SU-DHL-6 (cell line): Measurements from ENCODE around the gene TDO2.

Experiments
- EZH2phosphoT487 ChIP-seq: fragments of 200-600 bp; sonication (generic), shearing (Covaris generic); conservative IDR thresholded peaks from 2 replicates; pipeline ENCODE4 v1.6.1; 2018; ENCODE audit warnings: mild to moderate bottlenecking, antibody characterized with exemption, low read length, moderate library complexity, mixed read lengths
- TF ChIP-seq, protein P1 (sequence below): fragments of 200-600 bp; sonication (generic); IDR thresholded peaks from one replicate; pipeline ENCODE4 v1.5.1; 2017; ENCODE audit warnings: antibody characterized with exemption, mild to moderate bottlenecking, low read length, moderate library complexity; ENCODE audit not compliant: insufficient read depth, poor library complexity, severe bottlenecking

DNA sequence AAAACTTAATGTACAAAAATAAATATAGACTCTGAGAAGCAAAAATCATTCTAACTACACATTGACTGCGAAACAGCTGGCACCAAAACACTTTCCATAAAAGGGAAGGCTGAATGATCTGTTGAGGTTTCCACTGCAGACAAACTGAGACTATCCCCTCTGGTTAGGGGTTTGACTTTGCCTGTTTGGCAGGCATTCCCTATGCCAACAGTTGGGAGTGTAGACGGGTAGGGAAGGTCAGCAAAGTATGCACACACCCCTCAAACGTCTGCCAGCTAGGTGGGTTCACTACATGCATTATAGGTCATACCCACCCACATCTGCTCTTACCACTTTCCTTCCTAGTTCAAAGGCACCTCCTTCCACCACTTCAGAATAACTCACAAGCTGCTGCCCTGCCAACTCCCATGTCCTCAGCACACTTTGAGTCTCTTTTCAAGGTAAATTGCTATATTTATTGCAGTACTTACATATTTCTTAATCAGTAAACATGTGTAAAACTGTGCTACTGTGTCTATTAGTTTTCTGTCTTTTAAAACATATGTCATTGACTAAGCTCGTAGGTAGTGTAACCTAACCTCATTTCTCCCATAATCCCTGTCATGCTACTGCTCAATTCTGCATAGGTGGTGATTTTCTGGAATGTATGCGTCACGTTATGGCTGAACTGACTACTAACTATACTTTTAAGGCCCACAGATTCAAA lies 37.7 kb downstream of the TDO2 start:
- TF ChIP-seq, protein P1, sequence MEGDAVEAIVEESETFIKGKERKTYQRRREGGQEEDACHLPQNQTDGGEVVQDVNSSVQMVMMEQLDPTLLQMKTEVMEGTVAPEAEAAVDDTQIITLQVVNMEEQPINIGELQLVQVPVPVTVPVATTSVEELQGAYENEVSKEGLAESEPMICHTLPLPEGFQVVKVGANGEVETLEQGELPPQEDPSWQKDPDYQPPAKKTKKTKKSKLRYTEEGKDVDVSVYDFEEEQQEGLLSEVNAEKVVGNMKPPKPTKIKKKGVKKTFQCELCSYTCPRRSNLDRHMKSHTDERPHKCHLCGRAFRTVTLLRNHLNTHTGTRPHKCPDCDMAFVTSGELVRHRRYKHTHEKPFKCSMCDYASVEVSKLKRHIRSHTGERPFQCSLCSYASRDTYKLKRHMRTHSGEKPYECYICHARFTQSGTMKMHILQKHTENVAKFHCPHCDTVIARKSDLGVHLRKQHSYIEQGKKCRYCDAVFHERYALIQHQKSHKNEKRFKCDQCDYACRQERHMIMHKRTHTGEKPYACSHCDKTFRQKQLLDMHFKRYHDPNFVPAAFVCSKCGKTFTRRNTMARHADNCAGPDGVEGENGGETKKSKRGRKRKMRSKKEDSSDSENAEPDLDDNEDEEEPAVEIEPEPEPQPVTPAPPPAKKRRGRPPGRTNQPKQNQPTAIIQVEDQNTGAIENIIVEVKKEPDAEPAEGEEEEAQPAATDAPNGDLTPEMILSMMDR = no peak
- no peak for TF ChIP-seq EZH2phosphoT487
